BJ (cell line): Measurements from ENCODE around the gene SIPA1L3. TPM values are rescaled to one million over a fixed set of nuclear protein-coding genes. Genes with fewer than 3 reads are reported as not detected.

Source experiments
- CTCF ChIA-PET: fragments of 350-600 bp; formaldehyde crosslinking; extraction: SDS; loops from one replicate; lab custom pipeline; 2021; ENCODE audit warnings: antibody characterized with exemption, inconsistent platforms; lab: Yijun Ruan, JAX
- POLR2A ChIA-PET: fragments of 300-600 bp; sonication (Branson Sonifier 250); formaldehyde crosslinking; extraction: SDS; loops from one replicate; lab custom pipeline; 2021; ENCODE audit warnings: antibody characterized with exemption; lab: Charles Lee
- DNase-seq: peaks from one replicate; pipeline ENCODE4 v3.0.0-alpha.2; 2011; ENCODE audit warnings: low read depth
- H3K27me3 ChIP-seq: 2 replicates; pipeline ENCODE4 v1.6.0; 2011; ENCODE audit warnings: low read length; ENCODE audit not compliant: control insufficient read depth, insufficient read depth
- H3K36me3 ChIP-seq: 2 replicates; pipeline ENCODE4 v1.5.1; 2011; ENCODE audit warnings: low read length; ENCODE audit not compliant: control insufficient read depth, insufficient read depth
- H3K4me3 ChIP-seq: 2 replicates; pipeline ENCODE4 v1.5.1; 2011; ENCODE audit warnings: low read depth, mild to moderate bottlenecking, control low read depth, low read length
- CTCF ChIP-seq: IDR thresholded peaks from 2 replicates; pipeline ENCODE4 v1.5.1; 2011; ENCODE audit warnings: low read depth, mild to moderate bottlenecking, control low read depth, inconsistent platforms, low read length, moderate library complexity; ENCODE audit not compliant: insufficient read depth
- polyA plus RNA-seq: library from polyadenylated mRNA; depleted of rRNA; stranded (reverse); fragments of >200 nt; gene quantifications from 2 replicates; pipeline ENCODE4 v1.2.3, GENCODE V29; 2011

Gene SIPA1L3
- polyA plus RNA-seq, 1 experiment, result 4.5 TPM

GRCh38 chr19:37966662-37967231 lies 59.7 kb downstream of the SIPA1L3 start:
- ChIA-PET POLR2A (no interaction called here), CTCF (interaction anchor here (1.3 kb wide), 1 partner anchor 10 kb away, joined by 3 read pairs; no protein-coding TSS in a partner anchor)
- H3K36me3 ChIP-seq, result no peaks in the 10 kb centered on the region
- H3K27me3 ChIP-seq, result no peaks in the 10 kb centered on the region
- no peak for TF ChIP-seq CTCF
- no peak overlapping the region for H3K4me3 ChIP-seq
- DNase-seq, result no peak

GRCh38 chr19:37969695-37970094 lies 62.7 kb downstream of the SIPA1L3 start:
- Histone ChIP-seq H3K36me3 (no peaks in the 10 kb centered on the region), H3K27me3 (no peaks in the 10 kb centered on the region), H3K4me3 (no peak overlapping the region)
- TF ChIP-seq CTCF, result no peak
- no peak for DNase-seq
- POLR2A ChIA-PET, result no interaction called here
- CTCF ChIA-PET, result interaction anchor here (0.7 kb wide), 1 partner anchor 223 kb away, joined by 3 read pairs; no protein-coding TSS in a partner anchor

- no peak for DNase-seq
- no peak for TF ChIP-seq CTCF
- H3K36me3 ChIP-seq, result peaks cover 2% of the 10 kb centered on the region
- no peaks in the 10 kb centered on the region for H3K27me3 ChIP-seq
- H3K4me3 ChIP-seq, result no peak overlapping the region
- ChIA-PET CTCF (no interaction called here), POLR2A (no interaction called here)
Observed at GRCh38 chr19:37970699-37971098, 63.7 kb downstream of the SIPA1L3 start.

GRCh38 chr19:37972803-37973202 lies 65.8 kb downstream of the SIPA1L3 start:
- TF ChIP-seq CTCF, result no peak
- Histone ChIP-seq H3K4me3 (no peak overlapping the region), H3K36me3 (peaks cover 2% of the 10 kb centered on the region), H3K27me3 (no peaks in the 10 kb centered on the region)
- POLR2A ChIA-PET, result no interaction called here
- CTCF ChIA-PET, result interaction anchor here (1.0 to 1.1 kb wide), 2 partner anchors 15 to 70 kb away, joined by 3 to 4 read pairs; no protein-coding TSS in a partner anchor
- DNase-seq, result no peak

- DNase-seq, result no peak
- Histone ChIP-seq H3K36me3 (peaks cover 2% of the 10 kb centered on the region), H3K27me3 (no peaks in the 10 kb centered on the region), H3K4me3 (no peak overlapping the region)
- ChIA-PET CTCF (interaction anchor here (0.6 kb wide), 1 partner anchor 49 kb away, joined by 3 read pairs; no protein-coding TSS in a partner anchor), POLR2A (no interaction called here)
- TF ChIP-seq CTCF, result no peak
Observed at GRCh38 chr19:37973666-37974065, 66.7 kb downstream of the SIPA1L3 start.
